HepG2 (cell line): Measurements from ENCODE around the gene KIRREL2. TPM values are rescaled to one million over a fixed set of nuclear protein-coding genes. Genes with fewer than 3 reads are reported as not detected.

ENCODE experiments used
- ATAC-seq: fragments of 200-7000 bp; cut with Tn5 transposase; 3 replicates; pipeline ENCODE4 v1.9.1; 2020; ENCODE audit warnings: mild to moderate bottlenecking, moderate library complexity
- BruUV-seq: library from RNA; stranded (reverse); fragments of 400-500 nt; replicated peaks from 2 replicates; lab custom pipeline; 2021; lab: Mats Ljungman, UMichigan
- CTCF ChIA-PET: fragments of 300-600 bp; formaldehyde crosslinking; extraction: SDS; loops from one replicate; lab custom pipeline; 2021; ENCODE audit warnings: low total read pairs, inconsistent platforms, low intra/inter-chr PET ratio; lab: Yijun Ruan, JAX
- POLR2A ChIA-PET: fragments of 350-600 bp; sonication (Branson Sonifier 250); formaldehyde crosslinking; loops from one replicate; lab custom pipeline; 2020; ENCODE audit warnings: antibody characterized with exemption, inconsistent platforms; lab: Yijun Ruan, JAX
- DNase-seq: peaks from one replicate; pipeline ENCODE4 v3.0.0-alpha.2; 2015; ENCODE audit warnings: low spot score
- FAIRE-seq: peaks from 3 replicates; lab custom pipeline; 2011; peaks lifted over from hg19 to GRCh38; lab: Jason Lieb, UNC
- H2AFZ ChIP-seq: one replicate; pipeline ENCODE4 v1.6.1; 2011; ENCODE audit warnings: low read length, inconsistent platforms
- H3K27ac ChIP-seq: fragments of 300-600 bp; 3 replicates; pipeline ENCODE4 v1.8.0; 2011; ENCODE audit warnings: mixed run types, mild to moderate bottlenecking, mixed read lengths, low read length, inconsistent platforms; ENCODE audit not compliant: insufficient read depth; ENCODE audit errors: extremely low read length
- H3K27me3 ChIP-seq, 2 experiments: fragments of 200-600 bp in 1 of 2; 2 replicates in 1 of 2; 3 replicates in 1 of 2; pipeline versions ENCODE4 v1.6.0 to v1.8.0; 2011; ENCODE audit warnings: low read length in 2 of 2, mild to moderate bottlenecking in 2 of 2, moderate library complexity in 2 of 2, inconsistent platforms in 1 of 2; ENCODE audit not compliant: insufficient read depth in 2 of 2, control insufficient read depth in 1 of 2
- H3K36me3 ChIP-seq, 2 experiments: fragments of 200-600 bp in 1 of 2; replicated peaks in 1 of 2; 2 replicates in 1 of 2; 3 replicates in 1 of 2; pipeline versions ENCODE4 v1.5.1 to v1.8.0; 2011; ENCODE audit warnings: low read length in 2 of 2, inconsistent platforms in 1 of 2; ENCODE audit not compliant: insufficient read depth in 2 of 2, control insufficient read depth in 1 of 2
- H3K4me1 ChIP-seq: 2 replicates; pipeline ENCODE4 v1.5.1; 2012; ENCODE audit warnings: low read length, inconsistent platforms; ENCODE audit not compliant: insufficient read depth
- H3K4me2 ChIP-seq: 2 replicates; pipeline ENCODE4 v1.6.0; 2011; ENCODE audit warnings: low read depth, low read length, inconsistent platforms
- H3K4me3 ChIP-seq, 3 experiments: fragments of 200-600 bp in 1 of 3; sonication (generic), shearing (Covaris generic) in 1 of 3; replicated peaks in 1 of 3; 2 replicates each; pipeline ENCODE4 v1.5.1; 2011 to 2016; ENCODE audit warnings: low read length in 3 of 3, inconsistent platforms in 2 of 3, low read depth in 2 of 3, mild to moderate bottlenecking in 2 of 3, control low read depth in 1 of 3, mixed read lengths in 1 of 3; ENCODE audit not compliant: insufficient read depth in 1 of 3
- H3K79me2 ChIP-seq: one replicate; pipeline ENCODE4 v1.6.1; 2011; ENCODE audit warnings: low read length, inconsistent platforms; ENCODE audit not compliant: insufficient read depth
- H3K9ac ChIP-seq: 2 replicates; pipeline ENCODE4 v1.6.0; 2011; ENCODE audit warnings: mild to moderate bottlenecking, low read depth, low read length, inconsistent platforms; ENCODE audit not compliant: insufficient read depth
- H3K9me3 ChIP-seq: 2 replicates; pipeline ENCODE4 v1.5.1; 2012; ENCODE audit warnings: mild to moderate bottlenecking, low read length
- H4K20me1 ChIP-seq: 2 replicates; pipeline ENCODE4 v1.6.0; 2011; ENCODE audit warnings: inconsistent platforms, mild to moderate bottlenecking, low read length, moderate library complexity; ENCODE audit not compliant: insufficient read depth
- GABPA ChIP-seq, 2 experiments: IDR thresholded peaks; 2 replicates each; pipeline ENCODE4 v1.6.1; 2011 to 2016; ENCODE audit warnings: low read depth in 2 of 2, low read length in 1 of 2, missing biosample characterization in 1 of 2, missing genetic modification characterization in 1 of 2
- HOXA7 ChIP-seq: sonication (generic); formaldehyde crosslinking; IDR thresholded peaks from 2 replicates; pipeline ENCODE4 v1.8.1; 2022; ENCODE audit warnings: mild to moderate bottlenecking, missing genetic modification reagents, moderate library complexity
- IRX3 ChIP-seq: sonication (generic); formaldehyde crosslinking; IDR thresholded peaks from 2 replicates; pipeline ENCODE4 v1.8.1; 2023; ENCODE audit warnings: mild to moderate bottlenecking, low read depth, missing genetic modification reagents, borderline replicate concordance
- KDM1A ChIP-seq: IDR thresholded peaks from 2 replicates; pipeline ENCODE4 v1.6.1; 2016; ENCODE audit warnings: missing compliant biosample characterization
- MTF1 ChIP-seq: sonication (generic); formaldehyde crosslinking; IDR thresholded peaks from 2 replicates; pipeline ENCODE4 v1.5.0; 2020; ENCODE audit warnings: missing genetic modification reagents
- ZNF121 ChIP-seq: sonication (generic); formaldehyde crosslinking; IDR thresholded peaks from 2 replicates; pipeline ENCODE4 v1.5.0; 2020; ENCODE audit warnings: mild to moderate bottlenecking, missing genetic modification reagents
- ZNF607 ChIP-seq: sonication (generic); formaldehyde crosslinking; IDR thresholded peaks from 2 replicates; pipeline ENCODE4 v1.5.1; 2020; ENCODE audit warnings: missing genetic modification reagents, mild to moderate bottlenecking, borderline replicate concordance
- ZNF746 ChIP-seq: sonication (generic); formaldehyde crosslinking; IDR thresholded peaks from 2 replicates; pipeline ENCODE4 v1.8.0; 2022; ENCODE audit warnings: mild to moderate bottlenecking, missing genetic modification reagents
- WGBS: methylation state at CpG from one replicate; pipeline ENCODE4 v1.1.6; 2017; ENCODE audit warnings: low lambda C conversion rate; 5-methylcytosine and 5-hydroxymethylcytosine counted together
- in situ Hi-C: cut with HindIII; loops from 2 replicates; pipeline ENCODE4 v1.10.0; 2017; ENCODE audit warnings: low pct_unique_long_range_greater_than_20kb; ENCODE audit not compliant: extremely low pct_ligation_motif_present
- intact Hi-C: fragments of 100-400 bp; cut with micrococcal nuclease; formaldehyde crosslinking; loops from one replicate; pipeline ENCODE4 v1.10.0; 2022; ENCODE audit not compliant: unreplicated experiment
- polyA plus RNA-seq, 8 experiments: library from polyadenylated mRNA; depleted of rRNA in 3 of 8; stranded (reverse) in 7 of 8; unstranded in 1 of 8; fragments of >200 nt; fragmentation: Illumina TruSeq in 4 of 8; extraction: Trizol in 4 of 8; gene quantifications; 2 replicates each; pipeline versions ENCODE4 v1.2.1 to v1.2.3, GENCODE V29; 2011 to 2016; ENCODE audit warnings: low read depth in 4 of 8, missing spikeins in 1 of 8, mixed read lengths in 1 of 8; ENCODE audit not compliant: insufficient read depth in 1 of 8
- total RNA-seq, 5 experiments: library from RNA; depleted of rRNA; stranded (reverse); fragments of >200 nt; fragmentation: Illumina TruSeq; extraction: Trizol; gene quantifications; 2 replicates each; pipeline ENCODE4 v1.2.3, GENCODE V29; 2016; ENCODE audit warnings: low read depth in 1 of 5
- TF ChIP-seq, protein P1 (sequence below): IDR thresholded peaks from 2 replicates; pipeline ENCODE4 v1.6.1; 2016
- TF ChIP-seq, protein P2 (sequence below): sonication (generic); formaldehyde crosslinking; IDR thresholded peaks from 2 replicates; pipeline ENCODE4 v1.4.0; 2020; ENCODE audit warnings: mild to moderate bottlenecking, low read depth, missing genetic modification reagents
- TF ChIP-seq, protein P3 (sequence below): sonication (generic); formaldehyde crosslinking; IDR thresholded peaks from 2 replicates; pipeline ENCODE4 v1.5.0; 2020; ENCODE audit warnings: mild to moderate bottlenecking, missing genetic modification reagents

Gene KIRREL2
- total and polyA plus RNA-seq, 2 of the 13 experiments (the other 11 are each of a cell fraction or from before 2014, with no cell fraction given), result 0.18 to 2.4 TPM

GRCh38 chr19:35902870-35903475 is 46.3 kb downstream of the KIRREL2 start:
- intact Hi-C loops, result loop anchor here (5.0 kb wide), 1 partner anchor 34 kb away; the partner anchor contains the start of gene LRFN3
- WGBS, result 36% methylated on average over 10 of the region's 10 CpGs

DNA sequence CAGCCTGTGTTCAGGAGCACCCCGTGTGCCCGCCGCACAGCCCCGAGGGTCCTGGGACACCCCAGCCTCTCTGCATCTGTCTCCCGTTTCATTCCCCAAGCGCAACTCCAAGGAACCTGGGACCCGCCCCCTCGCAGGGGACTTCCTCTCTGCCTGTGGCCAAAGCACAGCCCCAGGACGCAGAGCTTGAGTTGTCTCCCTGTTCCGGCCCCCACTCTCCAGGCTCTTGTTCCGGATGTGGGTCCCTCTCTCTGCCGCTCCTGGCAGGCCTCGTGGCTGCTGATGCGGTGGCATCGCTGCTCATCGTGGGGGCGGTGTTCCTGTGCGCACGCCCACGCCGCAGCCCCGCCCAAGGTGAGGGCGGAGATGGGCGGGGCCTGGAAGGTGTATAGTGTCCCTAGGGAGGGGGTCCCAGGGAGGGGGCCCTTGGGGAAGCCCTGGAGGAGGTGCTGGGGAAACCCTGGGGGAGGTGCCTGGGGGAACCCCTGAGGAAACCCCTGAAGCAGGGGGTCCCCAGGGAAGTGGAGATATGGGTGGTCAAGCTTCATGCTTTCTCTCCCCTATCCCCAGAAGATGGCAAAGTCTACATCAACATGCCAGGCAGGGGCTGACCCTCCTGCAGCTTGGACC is 47.0 kb downstream of the KIRREL2 start:
- Histone ChIP-seq H3K27me3 (peaks cover 0 to 15% of the 10 kb centered on the region in 2 experiments; a peak in 3 of 5 replicates), H3K4me2 (peak overlapping the region; percentile 72), H3K79me2 (no peaks in the 10 kb centered on the region), H2AFZ (no peak overlapping the region), H3K9ac (peak overlapping the region; percentile 26; the same call in 1 of the 2 replicates), H3K4me1 (peaks cover 53% of the 10 kb centered on the region), H3K36me3 (no peaks in the 10 kb centered on the region), H3K27ac (no peak overlapping the region), H3K4me3 (peak overlapping the region in 2 of 3 experiments; percentile 51 to 65; a peak in 4 of 6 replicates), H4K20me1 (no peaks in the 10 kb centered on the region), H3K9me3 (no peaks in the 10 kb centered on the region)
- ATAC-seq, result peak; percentile 35
- ChIA-PET POLR2A (no interaction called here), CTCF (no interaction called here)
- WGBS, result 0% methylated on average over 10 of the region's 24 CpGs
- FAIRE-seq, result no peak
- in situ Hi-C loops, result no loop called here
- DNase-seq, result peak; percentile 52
- BruUV-seq, result no TSS peak
- intact Hi-C loops, result loop anchor here (5.0 kb wide), 1 partner anchor 34 kb away; the partner anchor contains the start of gene LRFN3
- no peak for TF ChIP-seq MTF1 (CRISPR knock-in tag)
- TF ChIP-seq, protein P1, sequence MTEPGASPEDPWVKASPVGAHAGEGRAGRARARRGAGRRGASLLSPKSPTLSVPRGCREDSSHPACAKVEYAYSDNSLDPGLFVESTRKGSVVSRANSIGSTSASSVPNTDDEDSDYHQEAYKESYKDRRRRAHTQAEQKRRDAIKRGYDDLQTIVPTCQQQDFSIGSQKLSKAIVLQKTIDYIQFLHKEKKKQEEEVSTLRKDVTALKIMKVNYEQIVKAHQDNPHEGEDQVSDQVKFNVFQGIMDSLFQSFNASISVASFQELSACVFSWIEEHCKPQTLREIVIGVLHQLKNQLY, result peak; percentile 18; the same call in 1 of the 2 replicates
- no peak; the same call in 1 of the 2 replicates for TF ChIP-seq ZNF607 (CRISPR knock-in tag)
- TF ChIP-seq HOXA7 (CRISPR knock-in tag), result no peak
- TF ChIP-seq GABPA (IDR thresholded peaks at IDR 0.05; ENCODE audit: low read depth, low read length), result peak; percentile 36
- peak; percentile 78 for TF ChIP-seq GABPA (CRISPR knock-in tag; IDR thresholded peaks at IDR 0.05; ENCODE audit: low read depth)
- TF ChIP-seq ZNF746, result no peak
- no peak for TF ChIP-seq IRX3
- TF ChIP-seq, protein P2, sequence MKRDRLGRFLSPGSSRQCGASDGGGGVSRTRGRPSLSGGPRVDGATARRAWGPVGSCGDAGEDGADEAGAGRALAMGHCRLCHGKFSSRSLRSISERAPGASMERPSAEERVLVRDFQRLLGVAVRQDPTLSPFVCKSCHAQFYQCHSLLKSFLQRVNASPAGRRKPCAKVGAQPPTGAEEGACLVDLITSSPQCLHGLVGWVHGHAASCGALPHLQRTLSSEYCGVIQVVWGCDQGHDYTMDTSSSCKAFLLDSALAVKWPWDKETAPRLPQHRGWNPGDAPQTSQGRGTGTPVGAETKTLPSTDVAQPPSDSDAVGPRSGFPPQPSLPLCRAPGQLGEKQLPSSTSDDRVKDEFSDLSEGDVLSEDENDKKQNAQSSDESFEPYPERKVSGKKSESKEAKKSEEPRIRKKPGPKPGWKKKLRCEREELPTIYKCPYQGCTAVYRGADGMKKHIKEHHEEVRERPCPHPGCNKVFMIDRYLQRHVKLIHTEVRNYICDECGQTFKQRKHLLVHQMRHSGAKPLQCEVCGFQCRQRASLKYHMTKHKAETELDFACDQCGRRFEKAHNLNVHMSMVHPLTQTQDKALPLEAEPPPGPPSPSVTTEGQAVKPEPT (CRISPR knock-in tag), result no peak

More at GRCh38 chr19:35902870-35903475, 46.3 kb downstream of the KIRREL2 start:
- ATAC-seq, result no peak
- POLR2A ChIA-PET, result no interaction called here
- no peak overlapping the region for H3K27ac ChIP-seq
- no peaks in the 10 kb centered on the region for H3K9me3 ChIP-seq
- H3K4me2 ChIP-seq, result peak overlapping the region; percentile 72
- in situ Hi-C loops, result no loop called here
- peaks cover 0 to 15% of the 10 kb centered on the region in 2 experiments; a peak in 3 of 5 replicates for H3K27me3 ChIP-seq
- H3K9ac ChIP-seq, result peak overlapping the region; percentile 26; the same call in 1 of the 2 replicates
- CTCF ChIA-PET, result no interaction called here
- H3K4me3 ChIP-seq, result peak overlapping the region in 2 of 3 experiments; percentile 51 to 65; a peak in 4 of 6 replicates
- H2AFZ ChIP-seq, result no peak overlapping the region
- BruUV-seq, result no TSS peak
- no peaks in the 10 kb centered on the region for H4K20me1 ChIP-seq
- TF ChIP-seq ZNF121 (CRISPR knock-in tag) (peak; percentile 95), KDM1A (CRISPR knock-in tag) (no peak)
- TF ChIP-seq, protein P3, sequence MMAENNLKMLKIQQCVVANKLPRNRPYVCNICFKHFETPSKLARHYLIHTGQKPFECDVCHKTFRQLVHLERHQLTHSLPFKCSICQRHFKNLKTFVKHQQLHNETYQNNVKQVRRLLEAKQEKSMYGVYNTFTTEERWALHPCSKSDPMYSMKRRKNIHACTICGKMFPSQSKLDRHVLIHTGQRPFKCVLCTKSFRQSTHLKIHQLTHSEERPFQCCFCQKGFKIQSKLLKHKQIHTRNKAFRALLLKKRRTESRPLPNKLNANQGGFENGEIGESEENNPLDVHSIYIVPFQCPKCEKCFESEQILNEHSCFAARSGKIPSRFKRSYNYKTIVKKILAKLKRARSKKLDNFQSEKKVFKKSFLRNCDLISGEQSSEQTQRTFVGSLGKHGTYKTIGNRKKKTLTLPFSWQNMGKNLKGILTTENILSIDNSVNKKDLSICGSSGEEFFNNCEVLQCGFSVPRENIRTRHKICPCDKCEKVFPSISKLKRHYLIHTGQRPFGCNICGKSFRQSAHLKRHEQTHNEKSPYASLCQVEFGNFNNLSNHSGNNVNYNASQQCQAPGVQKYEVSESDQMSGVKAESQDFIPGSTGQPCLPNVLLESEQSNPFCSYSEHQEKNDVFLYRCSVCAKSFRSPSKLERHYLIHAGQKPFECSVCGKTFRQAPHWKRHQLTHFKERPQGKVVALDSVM, result 0 out of 2 replicates have a peak, but pooled peaks have one; percentile 18
- DNase-seq, result no peak
- H3K36me3 ChIP-seq, result no peaks in the 10 kb centered on the region
- H3K4me1 ChIP-seq, result peaks cover 48% of the 10 kb centered on the region
- FAIRE-seq, result no peak
- no peaks in the 10 kb centered on the region for H3K79me2 ChIP-seq
